Hepatocyte (in vitro differentiated cells): Measurements from ENCODE around the gene POLR2L.

Source experiments
- EZH2 ChIP-seq: fragments of 200-600 bp; sonication (generic); IDR thresholded peaks from 2 replicates; pipeline ENCODE4 v1.6.1; 2016; ENCODE audit warnings: antibody characterized with exemption, mild to moderate bottlenecking, borderline replicate concordance
- TF ChIP-seq, protein P1 (sequence below): fragments of 200-600 bp; sonication (generic); IDR thresholded peaks from 2 replicates; pipeline ENCODE4 v1.5.1; 2016; ENCODE audit warnings: antibody characterized with exemption, mild to moderate bottlenecking; ENCODE audit not compliant: poor library complexity

DNA sequence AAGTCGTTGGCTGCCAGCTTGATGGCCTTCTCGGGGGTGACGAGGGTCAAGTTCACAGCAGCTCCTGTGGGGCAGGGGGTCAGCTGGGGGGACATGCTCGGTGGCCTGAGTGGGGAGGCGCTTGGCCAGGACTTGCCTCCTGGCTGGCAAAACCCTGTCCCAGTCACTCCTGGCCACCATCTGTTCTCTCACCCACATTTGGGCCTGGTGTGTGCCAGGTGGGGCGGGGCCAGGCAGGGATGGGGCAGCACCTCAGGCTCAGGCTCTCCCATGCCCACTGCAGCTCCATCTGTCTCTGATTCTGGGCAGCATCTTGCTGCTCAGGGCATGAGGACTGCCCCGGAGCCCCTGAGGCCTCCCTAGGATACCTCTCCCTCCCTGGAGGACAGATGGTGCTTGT lies 48.8 kb downstream of the POLR2L start:
- TF ChIP-seq, protein P1, sequence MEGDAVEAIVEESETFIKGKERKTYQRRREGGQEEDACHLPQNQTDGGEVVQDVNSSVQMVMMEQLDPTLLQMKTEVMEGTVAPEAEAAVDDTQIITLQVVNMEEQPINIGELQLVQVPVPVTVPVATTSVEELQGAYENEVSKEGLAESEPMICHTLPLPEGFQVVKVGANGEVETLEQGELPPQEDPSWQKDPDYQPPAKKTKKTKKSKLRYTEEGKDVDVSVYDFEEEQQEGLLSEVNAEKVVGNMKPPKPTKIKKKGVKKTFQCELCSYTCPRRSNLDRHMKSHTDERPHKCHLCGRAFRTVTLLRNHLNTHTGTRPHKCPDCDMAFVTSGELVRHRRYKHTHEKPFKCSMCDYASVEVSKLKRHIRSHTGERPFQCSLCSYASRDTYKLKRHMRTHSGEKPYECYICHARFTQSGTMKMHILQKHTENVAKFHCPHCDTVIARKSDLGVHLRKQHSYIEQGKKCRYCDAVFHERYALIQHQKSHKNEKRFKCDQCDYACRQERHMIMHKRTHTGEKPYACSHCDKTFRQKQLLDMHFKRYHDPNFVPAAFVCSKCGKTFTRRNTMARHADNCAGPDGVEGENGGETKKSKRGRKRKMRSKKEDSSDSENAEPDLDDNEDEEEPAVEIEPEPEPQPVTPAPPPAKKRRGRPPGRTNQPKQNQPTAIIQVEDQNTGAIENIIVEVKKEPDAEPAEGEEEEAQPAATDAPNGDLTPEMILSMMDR = no peak
- no peak for TF ChIP-seq EZH2
